BJ (cell line): ENCODE results near the gene KCNIP1. TPM values are rescaled to one million over a fixed set of nuclear protein-coding genes. Genes with fewer than 3 reads are reported as not detected.

Experiments used
- CTCF ChIA-PET: fragments of 350-600 bp; formaldehyde crosslinking; extraction: SDS; loops from one replicate; lab custom pipeline; 2021; ENCODE audit warnings: antibody characterized with exemption, inconsistent platforms; lab: Yijun Ruan, JAX
- POLR2A ChIA-PET: fragments of 300-600 bp; sonication (Branson Sonifier 250); formaldehyde crosslinking; extraction: SDS; loops from one replicate; lab custom pipeline; 2021; ENCODE audit warnings: antibody characterized with exemption; lab: Charles Lee
- DNase-seq: peaks from one replicate; pipeline ENCODE4 v3.0.0-alpha.2; 2011; ENCODE audit warnings: low read depth
- H3K27me3 ChIP-seq: 2 replicates; pipeline ENCODE4 v1.6.0; 2011; ENCODE audit warnings: low read length; ENCODE audit not compliant: control insufficient read depth, insufficient read depth
- H3K36me3 ChIP-seq: 2 replicates; pipeline ENCODE4 v1.5.1; 2011; ENCODE audit warnings: low read length; ENCODE audit not compliant: control insufficient read depth, insufficient read depth
- H3K4me3 ChIP-seq: 2 replicates; pipeline ENCODE4 v1.5.1; 2011; ENCODE audit warnings: low read depth, mild to moderate bottlenecking, control low read depth, low read length
- CTCF ChIP-seq: IDR thresholded peaks from 2 replicates; pipeline ENCODE4 v1.5.1; 2011; ENCODE audit warnings: low read depth, mild to moderate bottlenecking, control low read depth, inconsistent platforms, low read length, moderate library complexity; ENCODE audit not compliant: insufficient read depth
- polyA plus RNA-seq: library from polyadenylated mRNA; depleted of rRNA; stranded (reverse); fragments of >200 nt; gene quantifications from 2 replicates; pipeline ENCODE4 v1.2.3, GENCODE V29; 2011

The KCNIP1 gene
- polyA plus RNA-seq, 1 experiment, result not detected

- TF ChIP-seq CTCF, result no peak
- peaks cover 2% of the 10 kb centered on the region; the same call in 1 of the 2 replicates for H3K27me3 ChIP-seq
- ChIA-PET POLR2A (no interaction called here), CTCF (no interaction called here)
- no peaks in the 10 kb centered on the region for H3K36me3 ChIP-seq
- H3K4me3 ChIP-seq, result no peak overlapping the region
- DNase-seq, result no peak
Measured at GRCh38 chr5:170606941-170607340, 103.1 kb downstream of the KCNIP1 start.

- TF ChIP-seq CTCF, result no peak
- Histone ChIP-seq H3K36me3 (no peaks in the 10 kb centered on the region), H3K4me3 (no peak overlapping the region), H3K27me3 (no peaks in the 10 kb centered on the region)
- DNase-seq, result no peak
- POLR2A ChIA-PET, result no interaction called here
- CTCF ChIA-PET, result interaction anchor here (1.9 kb wide), 1 partner anchor 14 kb away, joined by 5 read pairs; no protein-coding TSS in a partner anchor
Measured at GRCh38 chr5:170611449-170612090, 107.8 kb downstream of the KCNIP1 start.

- CTCF ChIA-PET, result interaction anchor here (1.9 kb wide), 1 partner anchor 13 kb away, joined by 5 read pairs; no protein-coding TSS in a partner anchor
Measured at GRCh38 chr5:170612256-170612678, 108.4 kb downstream of the KCNIP1 start.

GRCh38 chr5:170614065-170614490 lies 110.3 kb downstream of the KCNIP1 start:
- TF ChIP-seq CTCF, result no peak
- ChIA-PET CTCF (interaction anchor here (0.8 to 1.3 kb wide), 3 partner anchors 9 to 20 kb away, joined by 3 to 5 read pairs (median 3); no protein-coding TSS in a partner anchor), POLR2A (no interaction called here)
- no peak for DNase-seq
- H3K4me3 ChIP-seq, result no peak overlapping the region
- H3K36me3 ChIP-seq, result no peaks in the 10 kb centered on the region
- no peaks in the 10 kb centered on the region for H3K27me3 ChIP-seq

More at GRCh38 chr5:170612256-170612678, 108.4 kb downstream of the KCNIP1 start:
- DNase-seq, result no peak
- no peak overlapping the region for H3K4me3 ChIP-seq
- POLR2A ChIA-PET, result no interaction called here
- no peaks in the 10 kb centered on the region for H3K36me3 ChIP-seq
- no peak for TF ChIP-seq CTCF
- H3K27me3 ChIP-seq, result no peaks in the 10 kb centered on the region

- no peak for TF ChIP-seq CTCF
- Histone ChIP-seq H3K36me3 (no peaks in the 10 kb centered on the region), H3K4me3 (no peak overlapping the region), H3K27me3 (no peaks in the 10 kb centered on the region)
- DNase-seq, result no peak
- CTCF ChIA-PET, result interaction anchor here (1.0 to 1.7 kb wide), 2 partner anchors 17 to 19 kb away, joined by 3 to 7 read pairs; no protein-coding TSS in a partner anchor
- POLR2A ChIA-PET, result no interaction called here
Measured at GRCh38 chr5:170614720-170615119, 110.9 kb downstream of the KCNIP1 start.
